ENCODE results near the gene RAB8A. TPM values are rescaled to one million over a fixed set of nuclear protein-coding genes. Genes with fewer than 3 reads are reported as not detected.
"Not testable (repeated sequence)": the region's sequence is repeated elsewhere in the genome, so short reads cannot be mapped to it uniquely, and the experiment has no call there.

Gene RAB8A
- polyA plus RNA-seq, 1 donor from 2014 or later, result 29.8 TPM

DNA sequence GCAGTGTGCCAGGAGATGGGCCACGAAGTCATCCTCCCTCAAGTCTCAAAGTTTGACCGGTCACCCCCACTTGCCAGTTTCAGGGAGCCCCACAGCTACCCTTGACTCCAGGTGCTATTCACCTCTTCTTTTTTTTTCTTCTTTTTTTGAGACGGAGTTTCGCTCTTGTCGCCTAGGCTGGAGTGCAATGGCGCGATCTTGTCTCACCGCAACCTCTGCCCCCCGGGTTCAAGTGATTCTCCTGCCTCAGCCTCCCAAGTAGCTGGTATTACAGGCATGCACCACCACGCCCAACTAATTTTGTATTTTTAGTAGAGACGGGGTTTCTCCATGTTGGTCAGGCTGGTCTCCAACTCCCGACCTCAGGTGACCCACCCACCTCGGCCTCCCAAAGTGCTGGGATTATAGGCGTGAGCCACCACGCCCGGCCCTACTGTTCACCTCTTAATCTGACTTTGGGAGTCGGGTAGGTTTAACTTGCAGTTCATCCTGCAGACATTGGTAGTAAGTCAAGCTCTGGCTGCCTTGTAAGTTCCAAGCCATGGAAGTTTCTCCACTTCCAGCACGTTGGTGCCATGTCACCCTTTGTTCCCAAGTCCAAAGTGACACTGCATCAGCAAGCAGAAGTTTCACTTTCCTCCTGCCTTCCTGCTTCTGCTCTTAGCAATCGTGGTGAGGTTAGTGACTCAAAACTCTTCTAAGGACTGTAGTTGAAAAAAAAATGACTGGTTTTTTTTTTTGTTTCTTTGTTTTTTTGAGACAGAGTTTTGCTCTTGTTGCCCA is 7.6 kb downstream of the RAB8A start:
- H3K36me3 ChIP-seq (ENCODE audit: insufficient read depth, low read length); H3K79me2 ChIP-seq (replicated peaks; ENCODE audit: insufficient read depth, low read length); H4K20me1 ChIP-seq (ENCODE audit: insufficient read depth); H3K9me2 ChIP-seq (ENCODE audit: insufficient read depth, low read length); H3K9me3 ChIP-seq (ENCODE audit: low read length); H2AFZ ChIP-seq (ENCODE audit: low read depth, low read length); H3K27ac ChIP-seq (ENCODE audit: low read length); H3K4me3 ChIP-seq (ENCODE audit: low read length); H3K27me3 ChIP-seq (ENCODE audit: insufficient read depth, low read depth, low read length); H3K9ac ChIP-seq (ENCODE audit: low read length); H3K4me2 ChIP-seq (ENCODE audit: low read length); H3F3A ChIP-seq (ENCODE audit: insufficient read depth, low read length, poor library complexity, severe bottlenecking): not testable (repeated sequence)

DNA sequence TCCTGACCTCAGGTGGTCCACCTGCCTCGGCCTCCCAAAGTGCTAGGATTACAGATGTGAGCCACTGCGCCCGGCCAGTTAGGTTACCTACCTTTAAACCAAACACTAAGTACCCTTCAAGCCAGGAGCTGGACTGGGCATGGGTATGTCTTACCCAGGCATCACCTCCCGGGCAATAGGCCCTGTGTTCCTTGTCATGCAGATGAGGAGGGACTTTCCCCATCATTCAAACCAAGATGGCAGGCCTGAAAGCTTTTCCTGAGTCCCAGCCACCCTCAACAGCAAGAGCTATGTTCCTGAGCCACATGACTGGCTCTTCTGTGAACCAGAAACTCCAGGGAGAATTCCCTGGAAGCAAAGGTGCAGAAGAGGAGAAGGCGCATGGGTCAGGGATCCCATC is 9.5 kb downstream of the RAB8A start:
- no peaks in the 10 kb centered on the region for H3K36me3 ChIP-seq (ENCODE audit: insufficient read depth, low read length)
- H3F3A ChIP-seq (ENCODE audit: insufficient read depth, low read length, poor library complexity, severe bottlenecking), result no peaks in the 10 kb centered on the region
- no peak overlapping the region for H3K9ac ChIP-seq (ENCODE audit: low read length)
- no peaks in the 10 kb centered on the region for H3K9me2 ChIP-seq (ENCODE audit: insufficient read depth, low read length)
- no peaks in the 10 kb centered on the region for H3K27me3 ChIP-seq (ENCODE audit: insufficient read depth, low read depth, low read length)
- H3K4me2 ChIP-seq (ENCODE audit: low read length), result no peak overlapping the region
- H3K4me3 ChIP-seq (ENCODE audit: low read length), result no peak overlapping the region
- no peaks in the 10 kb centered on the region for H4K20me1 ChIP-seq (ENCODE audit: insufficient read depth)
- no peak overlapping the region for H2AFZ ChIP-seq (ENCODE audit: low read depth, low read length)
- TF ChIP-seq POLR2AphosphoS5 (IDR thresholded peaks at IDR 0.05), result no peak
- TF ChIP-seq, protein P1, sequence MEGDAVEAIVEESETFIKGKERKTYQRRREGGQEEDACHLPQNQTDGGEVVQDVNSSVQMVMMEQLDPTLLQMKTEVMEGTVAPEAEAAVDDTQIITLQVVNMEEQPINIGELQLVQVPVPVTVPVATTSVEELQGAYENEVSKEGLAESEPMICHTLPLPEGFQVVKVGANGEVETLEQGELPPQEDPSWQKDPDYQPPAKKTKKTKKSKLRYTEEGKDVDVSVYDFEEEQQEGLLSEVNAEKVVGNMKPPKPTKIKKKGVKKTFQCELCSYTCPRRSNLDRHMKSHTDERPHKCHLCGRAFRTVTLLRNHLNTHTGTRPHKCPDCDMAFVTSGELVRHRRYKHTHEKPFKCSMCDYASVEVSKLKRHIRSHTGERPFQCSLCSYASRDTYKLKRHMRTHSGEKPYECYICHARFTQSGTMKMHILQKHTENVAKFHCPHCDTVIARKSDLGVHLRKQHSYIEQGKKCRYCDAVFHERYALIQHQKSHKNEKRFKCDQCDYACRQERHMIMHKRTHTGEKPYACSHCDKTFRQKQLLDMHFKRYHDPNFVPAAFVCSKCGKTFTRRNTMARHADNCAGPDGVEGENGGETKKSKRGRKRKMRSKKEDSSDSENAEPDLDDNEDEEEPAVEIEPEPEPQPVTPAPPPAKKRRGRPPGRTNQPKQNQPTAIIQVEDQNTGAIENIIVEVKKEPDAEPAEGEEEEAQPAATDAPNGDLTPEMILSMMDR (IDR thresholded peaks at IDR 0.05; ENCODE audit: poor library complexity, severe bottlenecking), result no peak
- TF ChIP-seq EP300 (conservative IDR thresholded peaks at IDR 0.05; ENCODE audit: poor library complexity, severe bottlenecking), result no peak
- TF ChIP-seq TAF1 (IDR thresholded peaks at IDR 0.05; ENCODE audit: low read depth), result no peak
- TF ChIP-seq SMC3 (conservative IDR thresholded peaks at IDR 0.05; ENCODE audit: poor library complexity), result no peak
- no peak for TF ChIP-seq EZH2 (IDR thresholded peaks at IDR 0.05; ENCODE audit: borderline replicate concordance, insufficient read depth, low read length, poor library complexity, severe bottlenecking)
- H3K27ac ChIP-seq (ENCODE audit: low read length), result no peak overlapping the region
- no peaks in the 10 kb centered on the region for H3K9me3 ChIP-seq (ENCODE audit: low read length)
- no peaks in the 10 kb centered on the region for H3K79me2 ChIP-seq (replicated peaks; ENCODE audit: insufficient read depth, low read length)

DNA sequence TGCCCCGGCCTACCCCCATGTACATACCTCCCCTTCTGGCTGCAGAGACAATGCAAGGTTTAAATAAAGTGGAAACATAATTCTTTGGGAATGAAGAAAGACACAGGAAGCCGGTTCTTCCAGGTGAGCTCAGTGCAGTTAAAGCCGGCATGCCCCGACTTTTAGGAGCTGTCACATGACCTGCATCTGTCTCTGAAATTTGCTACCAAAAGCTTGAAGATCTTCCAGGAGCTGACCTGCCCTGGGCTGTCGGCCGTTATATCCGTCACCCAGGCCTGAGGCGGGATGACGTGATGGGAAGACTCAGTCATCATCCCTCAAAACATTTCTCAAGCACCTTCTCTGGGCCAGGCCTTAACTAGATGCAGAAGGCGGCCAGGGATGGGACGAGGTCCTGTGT is 10.3 kb downstream of the RAB8A start:
- Histone ChIP-seq H3K9me3 (ENCODE audit: low read length) (no peaks in the 10 kb centered on the region), H3K36me3 (ENCODE audit: insufficient read depth, low read length) (no peaks in the 10 kb centered on the region), H3K4me2 (ENCODE audit: low read length) (no peak overlapping the region), H3K27me3 (ENCODE audit: insufficient read depth, low read depth, low read length) (no peaks in the 10 kb centered on the region), H2AFZ (ENCODE audit: low read depth, low read length) (no peak overlapping the region), H3K9me2 (ENCODE audit: insufficient read depth, low read length) (no peaks in the 10 kb centered on the region), H3K79me2 (replicated peaks; ENCODE audit: insufficient read depth, low read length) (no peaks in the 10 kb centered on the region), H3K9ac (ENCODE audit: low read length) (no peak overlapping the region), H3K27ac (ENCODE audit: low read length) (no peak overlapping the region), H3K4me3 (ENCODE audit: low read length) (no peak overlapping the region), H3F3A (ENCODE audit: insufficient read depth, low read length, poor library complexity, severe bottlenecking) (no peaks in the 10 kb centered on the region), H4K20me1 (ENCODE audit: insufficient read depth) (no peaks in the 10 kb centered on the region)
- TF ChIP-seq TAF1 (IDR thresholded peaks at IDR 0.05; ENCODE audit: low read depth) (no peak), SMC3 (conservative IDR thresholded peaks at IDR 0.05; ENCODE audit: poor library complexity) (no peak)

DNA sequence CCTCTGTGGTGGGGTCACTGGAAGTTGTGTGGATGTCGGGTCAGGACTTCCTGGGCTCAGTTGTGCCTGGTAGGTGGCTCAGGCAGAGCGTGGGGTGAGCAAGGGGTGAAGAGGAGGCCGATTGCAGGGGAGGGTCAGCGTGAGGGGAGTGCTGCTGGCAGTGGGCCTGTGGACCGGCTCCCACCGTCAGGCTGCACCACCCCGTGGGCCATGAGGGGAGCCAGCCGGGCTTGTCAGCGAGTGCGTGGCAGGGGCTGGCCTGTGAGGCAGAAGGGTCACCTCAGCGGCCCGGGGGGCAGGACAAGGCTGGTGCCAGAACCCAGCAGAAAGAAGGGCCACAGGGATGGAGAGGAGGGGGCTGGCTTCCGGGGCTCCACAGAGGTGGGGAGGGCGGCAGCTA is 13.3 kb downstream of the RAB8A start:
- Histone ChIP-seq H3K4me2 (ENCODE audit: low read length) (no peak overlapping the region), H3K4me3 (ENCODE audit: low read length) (no peak overlapping the region), H2AFZ (ENCODE audit: low read depth, low read length) (no peak overlapping the region), H3K79me2 (replicated peaks; ENCODE audit: insufficient read depth, low read length) (no peaks in the 10 kb centered on the region), H4K20me1 (ENCODE audit: insufficient read depth) (no peaks in the 10 kb centered on the region), H3K36me3 (ENCODE audit: insufficient read depth, low read length) (no peaks in the 10 kb centered on the region), H3K9me3 (ENCODE audit: low read length) (no peaks in the 10 kb centered on the region), H3K9me2 (ENCODE audit: insufficient read depth, low read length) (no peaks in the 10 kb centered on the region), H3K27ac (ENCODE audit: low read length) (no peak overlapping the region), H3F3A (ENCODE audit: insufficient read depth, low read length, poor library complexity, severe bottlenecking) (no peaks in the 10 kb centered on the region), H3K9ac (ENCODE audit: low read length) (no peak overlapping the region), H3K27me3 (ENCODE audit: insufficient read depth, low read depth, low read length) (no peaks in the 10 kb centered on the region)
- TF ChIP-seq POLR2AphosphoS5 (IDR thresholded peaks at IDR 0.05) (no peak), SMC3 (conservative IDR thresholded peaks at IDR 0.05; ENCODE audit: poor library complexity) (no peak), RAD21 (conservative IDR thresholded peaks at IDR 0.05) (no peak), EP300 (conservative IDR thresholded peaks at IDR 0.05; ENCODE audit: poor library complexity, severe bottlenecking) (no peak), EZH2 (IDR thresholded peaks at IDR 0.05; ENCODE audit: borderline replicate concordance, insufficient read depth, low read length, poor library complexity, severe bottlenecking) (no peak), MXI1 (conservative IDR thresholded peaks at IDR 0.05; ENCODE audit: poor library complexity, severe bottlenecking) (no peak), TAF1 (IDR thresholded peaks at IDR 0.05; ENCODE audit: low read depth) (no peak)
- TF ChIP-seq, protein P1 (IDR thresholded peaks at IDR 0.05; ENCODE audit: poor library complexity, severe bottlenecking), result no peak
- TF ChIP-seq, protein P2, sequence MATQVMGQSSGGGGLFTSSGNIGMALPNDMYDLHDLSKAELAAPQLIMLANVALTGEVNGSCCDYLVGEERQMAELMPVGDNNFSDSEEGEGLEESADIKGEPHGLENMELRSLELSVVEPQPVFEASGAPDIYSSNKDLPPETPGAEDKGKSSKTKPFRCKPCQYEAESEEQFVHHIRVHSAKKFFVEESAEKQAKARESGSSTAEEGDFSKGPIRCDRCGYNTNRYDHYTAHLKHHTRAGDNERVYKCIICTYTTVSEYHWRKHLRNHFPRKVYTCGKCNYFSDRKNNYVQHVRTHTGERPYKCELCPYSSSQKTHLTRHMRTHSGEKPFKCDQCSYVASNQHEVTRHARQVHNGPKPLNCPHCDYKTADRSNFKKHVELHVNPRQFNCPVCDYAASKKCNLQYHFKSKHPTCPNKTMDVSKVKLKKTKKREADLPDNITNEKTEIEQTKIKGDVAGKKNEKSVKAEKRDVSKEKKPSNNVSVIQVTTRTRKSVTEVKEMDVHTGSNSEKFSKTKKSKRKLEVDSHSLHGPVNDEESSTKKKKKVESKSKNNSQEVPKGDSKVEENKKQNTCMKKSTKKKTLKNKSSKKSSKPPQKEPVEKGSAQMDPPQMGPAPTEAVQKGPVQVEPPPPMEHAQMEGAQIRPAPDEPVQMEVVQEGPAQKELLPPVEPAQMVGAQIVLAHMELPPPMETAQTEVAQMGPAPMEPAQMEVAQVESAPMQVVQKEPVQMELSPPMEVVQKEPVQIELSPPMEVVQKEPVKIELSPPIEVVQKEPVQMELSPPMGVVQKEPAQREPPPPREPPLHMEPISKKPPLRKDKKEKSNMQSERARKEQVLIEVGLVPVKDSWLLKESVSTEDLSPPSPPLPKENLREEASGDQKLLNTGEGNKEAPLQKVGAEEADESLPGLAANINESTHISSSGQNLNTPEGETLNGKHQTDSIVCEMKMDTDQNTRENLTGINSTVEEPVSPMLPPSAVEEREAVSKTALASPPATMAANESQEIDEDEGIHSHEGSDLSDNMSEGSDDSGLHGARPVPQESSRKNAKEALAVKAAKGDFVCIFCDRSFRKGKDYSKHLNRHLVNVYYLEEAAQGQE (IDR thresholded peaks at IDR 0.05; ENCODE audit: borderline replicate concordance), result no peak

All from neural cell (in vitro differentiated cells).